Lung (tissue), 12 donors: Measurements from ENCODE around the gene ATRIP. TPM values are rescaled to one million over a fixed set of nuclear protein-coding genes. Genes with fewer than 3 reads are reported as not detected.

Experiments
- ATAC-seq: fragments of 200-7000 bp; cut with Tn5 transposase; one replicate; pipeline ENCODE4 v1.9.1; 2020; ENCODE audit warnings: moderate number of reproducible peaks; ENCODE audit not compliant: insufficient read depth, low FRiP score
- DNase-seq, 3 donors: peaks; one replicate each; pipeline ENCODE4 v3.0.0-alpha.2; 2013 to 2017
- H3K27ac ChIP-seq, 2 donors: one replicate each; pipeline ENCODE4 v1.5.1; 2013; ENCODE audit warnings: mild to moderate bottlenecking in 2 of 2, moderate library complexity in 2 of 2, control low read depth in 1 of 2, inconsistent platforms in 1 of 2, low read depth in 1 of 2, low read length in 1 of 2
- H3K27me3 ChIP-seq, 3 donors: one replicate each; pipeline ENCODE4 v1.5.1; 2013; ENCODE audit warnings: low read length in 2 of 3; ENCODE audit not compliant: control insufficient read depth in 3 of 3, insufficient read depth in 3 of 3
- H3K36me3 ChIP-seq, 4 donors: one replicate each; pipeline ENCODE4 v1.5.1; 2013; ENCODE audit warnings: low read length in 4 of 4, mild to moderate bottlenecking in 1 of 4, moderate library complexity in 1 of 4; ENCODE audit not compliant: control insufficient read depth in 4 of 4, insufficient read depth in 4 of 4
- H3K4me1 ChIP-seq, 5 donors: one replicate each; pipeline ENCODE4 v1.5.1; 2013; ENCODE audit warnings: low read length in 5 of 5, mild to moderate bottlenecking in 2 of 5, moderate library complexity in 1 of 5; ENCODE audit not compliant: control insufficient read depth in 5 of 5, insufficient read depth in 5 of 5
- H3K4me3 ChIP-seq: one replicate; pipeline ENCODE4 v1.5.1; 2013; ENCODE audit warnings: mild to moderate bottlenecking, control low read depth, moderate library complexity
- H3K9ac ChIP-seq, 2 donors: one replicate each; pipeline ENCODE4 v1.5.1; 2013; ENCODE audit warnings: low read length in 2 of 2, control low read depth in 1 of 2; ENCODE audit not compliant: insufficient read depth in 1 of 2
- H3K9me3 ChIP-seq, 4 donors: one replicate each; pipeline ENCODE4 v1.5.1; 2013; ENCODE audit warnings: low read length in 3 of 4, mild to moderate bottlenecking in 1 of 4, moderate library complexity in 1 of 4; ENCODE audit not compliant: control insufficient read depth in 4 of 4, insufficient read depth in 3 of 4
- CTCF ChIP-seq: IDR thresholded peaks from 2 replicates; pipeline ENCODE4 v1.5.1; 2012; ENCODE audit warnings: mild to moderate bottlenecking; ENCODE audit errors: control extremely low read depth, extremely low read depth
- WGBS, 2 donors: extraction: QIAGEN DNeasy Blood & Tissue Kit; methylation state at CpG; one replicate each; pipeline ENCODE4 v1.1.7; 2013; 5-methylcytosine and 5-hydroxymethylcytosine counted together
- polyA plus RNA-seq, 2 donors: library from polyadenylated mRNA; stranded (reverse); fragments of 200-250 nt; gene quantifications; one replicate each; pipeline ENCODE4 v1.2.1, GENCODE V29; 2013
- total RNA-seq, 2 donors: library from RNA; depleted of rRNA in 1 of 2; stranded (reverse); fragments of >200 nt in 1 of 2; gene quantifications; one replicate each; pipeline ENCODE4 v1.2.1, GENCODE V29; 2014 to 2021
- donor health status: control.
- donor health status: control.
- donor health status: Bipolar disorder and iron deficiency.
- donor health status: healthy.
- donor health status: DM: yes; HTN: yes; CAD: no.

The ATRIP gene
- total and polyA plus RNA-seq, 4 donors: 4.8 to 7.6 (median 6.3) TPM

GRCh38 chr3:48410205-48411040 is 36.1 kb upstream of the ATRIP start:
- H3K36me3 ChIP-seq: peaks cover 10 to 77% (median 42%) of the 10 kb centered on the region in 4 donors
- ATAC-seq (no peak), DNase-seq (peak in 1 of 3 donors; percentile 9)
- TF ChIP-seq CTCF: no peak
- no peaks in the 10 kb centered on the region for H3K27me3 ChIP-seq
- no peaks in the 10 kb centered on the region for H3K9me3 ChIP-seq
- H3K27ac ChIP-seq: no peak overlapping the region
- no peak overlapping the region for H3K9ac ChIP-seq
- WGBS, 2 donors: 95 to 97% methylated on average over 15 to 16 of the region's 16 CpGs
- no peak overlapping the region for H3K4me3 ChIP-seq
- no peaks in the 10 kb centered on the region for H3K4me1 ChIP-seq

- Histone ChIP-seq H3K9me3 (no peaks in the 10 kb centered on the region), H3K4me1 (no peaks in the 10 kb centered on the region), H3K27ac (no peak overlapping the region), H3K9ac (no peak overlapping the region), H3K36me3 (peaks cover 10 to 74% (median 41%) of the 10 kb centered on the region in 4 donors), H3K27me3 (no peaks in the 10 kb centered on the region), H3K4me3 (no peak overlapping the region)
- WGBS, 2 donors: 96% methylated on average over 9 of the region's 9 CpGs
- no peak for TF ChIP-seq CTCF
- DNase-seq: peak in 1 of 3 donors; percentile 9
- no peak for ATAC-seq
These were observed 35.4 kb upstream of the ATRIP start for GRCh38 chr3:48411041-48411588.

GRCh38 chr3:48411606-48412374 is 34.7 kb upstream of the ATRIP start:
- Histone ChIP-seq H3K9ac (no peak overlapping the region), H3K4me1 (no peaks in the 10 kb centered on the region), H3K4me3 (no peak overlapping the region), H3K27me3 (no peaks in the 10 kb centered on the region), H3K9me3 (no peaks in the 10 kb centered on the region), H3K27ac (no peak overlapping the region), H3K36me3 (peaks cover 10 to 71% (median 35%) of the 10 kb centered on the region in 4 donors)
- WGBS, 2 donors: 92 to 96% methylated on average over 11 of the region's 11 CpGs
- no peak for ATAC-seq
- peak in 1 of 3 donors; percentile 7 for DNase-seq
- TF ChIP-seq CTCF: no peak
